ENCODE measurements around the gene IMMT. TPM values are rescaled to one million over a fixed set of nuclear protein-coding genes. Genes with fewer than 3 reads are reported as not detected.

Gene IMMT
- polyA plus RNA-seq, 1 experiment: 69.2 TPM

DNA sequence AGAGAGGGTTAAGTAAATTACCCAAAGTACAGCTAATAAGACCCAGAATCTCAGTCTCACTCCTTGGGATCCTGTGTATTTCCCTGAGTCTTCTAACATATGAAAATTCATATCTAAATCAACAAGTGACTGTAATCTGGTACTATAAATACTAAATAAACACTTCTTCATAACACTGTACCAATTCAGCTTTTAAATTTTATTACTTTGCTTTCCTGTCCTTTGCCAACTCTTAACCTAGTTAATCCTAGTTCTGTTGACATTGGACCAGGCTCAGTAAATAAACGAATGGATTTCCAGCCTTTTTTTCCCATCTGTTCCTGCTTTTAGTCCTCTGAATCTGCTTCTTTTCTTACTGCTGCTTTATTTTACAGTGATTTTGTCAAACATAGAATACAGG lies 17.8 kb upstream of the IMMT start:
- Histone ChIP-seq H3K27me3 (ENCODE audit: control insufficient read depth, insufficient read depth, low read length) (no peaks in the 10 kb centered on the region), H3K4me3 (ENCODE audit: low read depth, low read length) (no peak overlapping the region), H3K27ac (ENCODE audit: low read depth, low read length) (no peak overlapping the region), H3K9me3 (ENCODE audit: control insufficient read depth, insufficient read depth, low read length) (no peaks in the 10 kb centered on the region)
- ChIA-PET CTCF (no interaction called here), POLR2A (no interaction called here)
- DNase-seq (ENCODE audit: low read depth, low spot score): no peak
- TF ChIP-seq, protein P1, sequence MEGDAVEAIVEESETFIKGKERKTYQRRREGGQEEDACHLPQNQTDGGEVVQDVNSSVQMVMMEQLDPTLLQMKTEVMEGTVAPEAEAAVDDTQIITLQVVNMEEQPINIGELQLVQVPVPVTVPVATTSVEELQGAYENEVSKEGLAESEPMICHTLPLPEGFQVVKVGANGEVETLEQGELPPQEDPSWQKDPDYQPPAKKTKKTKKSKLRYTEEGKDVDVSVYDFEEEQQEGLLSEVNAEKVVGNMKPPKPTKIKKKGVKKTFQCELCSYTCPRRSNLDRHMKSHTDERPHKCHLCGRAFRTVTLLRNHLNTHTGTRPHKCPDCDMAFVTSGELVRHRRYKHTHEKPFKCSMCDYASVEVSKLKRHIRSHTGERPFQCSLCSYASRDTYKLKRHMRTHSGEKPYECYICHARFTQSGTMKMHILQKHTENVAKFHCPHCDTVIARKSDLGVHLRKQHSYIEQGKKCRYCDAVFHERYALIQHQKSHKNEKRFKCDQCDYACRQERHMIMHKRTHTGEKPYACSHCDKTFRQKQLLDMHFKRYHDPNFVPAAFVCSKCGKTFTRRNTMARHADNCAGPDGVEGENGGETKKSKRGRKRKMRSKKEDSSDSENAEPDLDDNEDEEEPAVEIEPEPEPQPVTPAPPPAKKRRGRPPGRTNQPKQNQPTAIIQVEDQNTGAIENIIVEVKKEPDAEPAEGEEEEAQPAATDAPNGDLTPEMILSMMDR (IDR thresholded peaks at IDR 0.05; ENCODE audit: low read depth, low read length): no peak

DNA sequence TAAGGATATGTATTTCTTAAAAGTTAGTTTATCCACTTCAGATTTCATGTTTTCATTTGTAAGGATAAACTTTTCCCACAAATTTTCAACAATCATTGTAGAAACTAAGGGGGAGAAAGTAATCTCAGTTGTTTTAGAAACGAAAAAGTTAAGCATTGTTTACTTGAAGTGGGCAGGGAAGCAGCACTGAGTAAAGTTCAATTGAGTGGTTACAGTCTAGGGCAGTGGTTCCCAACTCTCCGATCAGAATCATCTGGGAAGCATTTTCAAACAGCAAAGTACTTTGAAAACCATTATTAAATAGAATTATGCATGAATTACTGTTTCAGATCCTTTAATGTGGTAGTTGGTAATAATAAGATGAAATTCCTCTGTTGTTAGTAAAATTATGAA lies 16.5 kb upstream of the IMMT start:
- Histone ChIP-seq H3K9me3 (ENCODE audit: control insufficient read depth, insufficient read depth, low read length) (no peaks in the 10 kb centered on the region), H3K27ac (ENCODE audit: low read depth, low read length) (no peak overlapping the region), H3K27me3 (ENCODE audit: control insufficient read depth, insufficient read depth, low read length) (no peaks in the 10 kb centered on the region), H3K4me3 (ENCODE audit: low read depth, low read length) (no peak overlapping the region)
- TF ChIP-seq, protein P1 (IDR thresholded peaks at IDR 0.05; ENCODE audit: low read depth, low read length): no peak
- ChIA-PET CTCF (no interaction called here), POLR2A (no interaction called here)
- DNase-seq (ENCODE audit: low read depth, low spot score): no peak

DNA sequence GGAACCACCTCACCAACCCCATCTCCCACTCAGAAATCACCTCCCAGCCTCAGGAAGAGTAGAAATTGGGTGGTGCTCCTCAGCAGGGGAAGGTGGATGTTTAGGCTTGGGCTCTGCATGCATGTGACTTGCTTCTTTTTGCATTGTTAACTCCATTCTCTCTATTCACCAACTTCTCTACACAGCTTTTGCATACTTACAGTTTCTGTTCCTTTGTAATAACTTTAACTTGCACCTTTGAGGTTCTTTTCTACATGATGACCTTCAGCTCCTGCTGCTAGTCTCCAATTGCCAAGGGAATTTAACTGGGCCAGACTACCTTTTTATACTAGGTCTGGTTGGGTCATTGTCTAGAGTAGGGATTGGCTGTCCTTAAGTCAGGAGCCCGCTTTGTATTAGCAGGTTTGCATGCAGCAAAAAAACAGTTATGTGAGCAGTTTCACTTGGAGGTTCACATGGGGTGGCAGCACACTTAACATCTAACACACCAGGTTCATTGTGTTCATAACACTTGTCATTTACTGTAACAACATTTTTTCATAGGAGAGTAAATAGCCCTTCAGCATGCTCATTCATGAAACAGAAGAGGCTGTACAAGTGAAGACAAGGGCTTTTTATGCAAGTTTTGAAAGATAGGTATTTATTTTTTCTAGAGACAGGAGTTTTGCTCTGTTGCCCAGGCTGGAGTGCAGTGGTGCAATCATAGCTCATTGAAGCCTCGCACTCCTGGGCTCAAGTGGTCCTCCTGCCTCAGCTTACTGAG lies 16.0 kb upstream of the IMMT start:
- Histone ChIP-seq H3K27me3 (ENCODE audit: control insufficient read depth, insufficient read depth, low read length) (no peaks in the 10 kb centered on the region), H3K9me3 (ENCODE audit: control insufficient read depth, insufficient read depth, low read length) (no peaks in the 10 kb centered on the region), H3K27ac (ENCODE audit: low read depth, low read length) (no peak overlapping the region), H3K4me3 (ENCODE audit: low read depth, low read length) (no peak overlapping the region)
- TF ChIP-seq, protein P1 (IDR thresholded peaks at IDR 0.05; ENCODE audit: low read depth, low read length): no peak
- ChIA-PET POLR2A (no interaction called here), CTCF (interaction anchor here (1.1 kb wide), 1 partner anchor 10 kb away, joined by 5 read pairs; no protein-coding TSS in a partner anchor)
- no peak for DNase-seq (ENCODE audit: low read depth, low spot score)

GRCh38 chr2:86204458-86204857 lies 9.2 kb upstream of the IMMT start:
- POLR2A ChIA-PET: no interaction called here
- TF ChIP-seq, protein P1 (IDR thresholded peaks at IDR 0.05; ENCODE audit: low read depth, low read length): no peak

GRCh38 chr2:86203614-86204013 lies 8.4 kb upstream of the IMMT start:
- CTCF ChIA-PET: interaction anchor here (0.7 to 1.4 kb wide), 2 partner anchors 17 to 237 kb away, joined by 3 read pairs; partner anchors contain the start of gene KDM3A
- POLR2A ChIA-PET: interaction anchor here (0.7 kb wide), 1 partner anchor 269 kb away, joined by 3 read pairs; no protein-coding TSS in a partner anchor
- Histone ChIP-seq H3K9me3 (ENCODE audit: control insufficient read depth, insufficient read depth, low read length) (no peaks in the 10 kb centered on the region), H3K4me3 (ENCODE audit: low read depth, low read length) (no peak overlapping the region), H3K27me3 (ENCODE audit: control insufficient read depth, insufficient read depth, low read length) (no peaks in the 10 kb centered on the region), H3K27ac (ENCODE audit: low read depth, low read length) (no peak overlapping the region)
- TF ChIP-seq, protein P1 (IDR thresholded peaks at IDR 0.05; ENCODE audit: low read depth, low read length): no peak
- DNase-seq (ENCODE audit: low read depth, low spot score): no peak

More at GRCh38 chr2:86204458-86204857, 9.2 kb upstream of the IMMT start:
- Histone ChIP-seq H3K9me3 (ENCODE audit: control insufficient read depth, insufficient read depth, low read length) (no peaks in the 10 kb centered on the region), H3K27ac (ENCODE audit: low read depth, low read length) (no peak overlapping the region), H3K4me3 (ENCODE audit: low read depth, low read length) (no peak overlapping the region), H3K27me3 (ENCODE audit: control insufficient read depth, insufficient read depth, low read length) (no peaks in the 10 kb centered on the region)
- CTCF ChIA-PET: interaction anchor here (1.3 kb wide), 1 partner anchor 17 kb away, joined by 6 read pairs; no protein-coding TSS in a partner anchor
- no peak for DNase-seq (ENCODE audit: low read depth, low spot score)

Measured in AG04450 (cell line).